Activated B cell treated with CpG ODN at 0.5 μM for 24 hours (primary cell): Measurements from ENCODE around the gene IMMT. TPM values are rescaled to one million over a fixed set of nuclear protein-coding genes. Genes with fewer than 3 reads are reported as not detected.
"Not testable (repeated sequence)": the region's sequence is repeated elsewhere in the genome, so short reads cannot be mapped to it uniquely, and the experiment has no call there.

Experiments
- ATAC-seq: fragments of 200-7000 bp; cut with Tn5 transposase; one replicate; pipeline ENCODE4 v1.10.0; 2021; ENCODE audit warnings: low read depth, mild to moderate bottlenecking, moderate library complexity
- CTCF ChIA-PET: fragments of 350-600 bp; sonication (Branson Sonifier 250); formaldehyde crosslinking; loops from one replicate; lab custom pipeline; 2021; ENCODE audit warnings: antibody characterized with exemption; lab: Charles Lee
- POLR2A ChIA-PET: fragments of 350-600 bp; sonication (Branson Sonifier 250); formaldehyde crosslinking; loops from one replicate; lab custom pipeline; 2021; ENCODE audit warnings: antibody characterized with exemption; lab: Charles Lee
- DNase-seq: peaks from one replicate; pipeline ENCODE4 v3.0.0; 2022
- H3K27ac Mint-ChIP-seq: one replicate; pipeline ENCODE4 v1.8.0; 2020; ENCODE audit warnings: mixed read lengths
- H3K27me3 Mint-ChIP-seq: one replicate; pipeline ENCODE4 v1.8.0; 2021; ENCODE audit warnings: mixed read lengths
- H3K36me3 Mint-ChIP-seq: one replicate; pipeline ENCODE4 v1.8.0; 2021; ENCODE audit warnings: low read depth, mixed read lengths
- H3K4me1 Mint-ChIP-seq: one replicate; pipeline ENCODE4 v1.8.0; 2021; ENCODE audit warnings: mixed read lengths
- H3K4me3 Mint-ChIP-seq: one replicate; pipeline ENCODE4 v1.8.0; 2020; ENCODE audit warnings: mild to moderate bottlenecking, mixed read lengths
- H3K9me3 Mint-ChIP-seq: one replicate; pipeline ENCODE4 v1.8.0; 2020; ENCODE audit warnings: mixed read lengths
- CTCF ChIP-seq: fragments of 200-600 bp; IDR thresholded peaks from one replicate; pipeline ENCODE4 v1.8.0; 2022; ENCODE audit warnings: antibody characterized with exemption, mild to moderate bottlenecking
- intact Hi-C: fragments of 100-400 bp; cut with micrococcal nuclease; formaldehyde crosslinking; loops from one replicate; pipeline ENCODE4 v1.15.1; 2024
- total RNA-seq: library from RNA; stranded (reverse); gene quantifications from 2 replicates; pipeline ENCODE4 v1.2.3, GENCODE V29; 2022

IMMT gene
- 90.3 and 93.0 TPM in 2 replicates for total RNA-seq

DNA sequence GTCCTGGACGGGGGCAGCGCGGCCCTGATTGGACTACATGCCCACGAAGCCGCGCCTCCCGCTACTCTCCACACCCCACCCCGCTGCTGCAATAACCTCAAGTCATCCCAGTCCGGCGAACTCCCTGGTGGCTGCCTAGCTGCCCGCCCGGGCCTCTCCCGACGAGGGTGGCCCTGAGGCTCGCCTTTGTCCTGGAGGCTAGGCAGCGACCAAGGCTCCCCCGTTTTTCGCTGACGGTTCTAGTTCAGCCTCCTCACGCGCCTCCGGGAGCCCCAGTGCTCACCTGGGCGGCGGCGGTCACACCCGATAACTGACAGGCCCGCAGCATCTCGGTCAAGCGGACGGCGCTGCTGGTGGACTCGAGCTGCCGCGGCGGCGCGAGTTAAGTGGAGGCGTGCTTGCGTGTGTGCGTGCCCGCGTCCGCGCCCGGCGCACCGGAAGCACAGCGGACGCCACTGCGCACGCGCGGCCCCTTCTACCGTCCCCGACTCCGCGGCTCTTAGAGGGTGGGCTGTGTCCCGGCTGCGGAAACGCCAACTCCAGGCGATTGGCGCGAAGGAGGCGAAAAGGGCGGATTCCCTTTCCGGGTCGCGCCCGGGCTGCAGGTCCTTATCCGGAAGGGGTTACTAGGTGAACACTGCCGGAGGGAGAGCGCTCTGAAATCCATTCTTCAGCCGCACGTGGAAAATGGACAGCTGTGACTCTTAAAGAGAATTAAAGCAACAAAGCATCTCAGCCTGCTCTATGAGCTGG is at the start of gene IMMT:
IMMT (minus strand) TSS at position 408 of the 753 bp plus-strand sequence; CDS start at position 328, 80 bp downstream.
- ChIA-PET CTCF (interaction anchor here (0.8 kb wide), 1 partner anchor 26 kb away, joined by 3 read pairs; no protein-coding TSS in a partner anchor), POLR2A (interaction anchor here (0.7 to 3.5 kb wide), 16 partner anchors 9 to 868 kb away, joined by 3 to 38 read pairs (median 6); partner anchors contain the start of genes KDM3A, POLR1A, PTCD3 and ST3GAL5)
- H3K4me3 Mint-ChIP-seq, result peak within 1 kb of the TSS; percentile 91
- H3K4me1 Mint-ChIP-seq, result peaks cover 59% of the 10 kb centered on the region
- H3K36me3 Mint-ChIP-seq, result peaks cover 24% of the 10 kb centered on the region
- H3K9me3 Mint-ChIP-seq, result no peaks in the 10 kb centered on the region
- peak within 1 kb of the TSS; percentile 90 for H3K27ac Mint-ChIP-seq
- H3K27me3 Mint-ChIP-seq, result no peaks in the 10 kb centered on the region
- intact Hi-C loops, result loop anchor here (1.0 to 10.0 kb wide), 9 partner anchors 44 to 868 kb away; partner anchors contain the start of genes C2orf68, CAPG, PTCD3 and SH2D6
- no peak for TF ChIP-seq CTCF
- ATAC-seq, result peak; percentile 91
- peak; percentile 86 for DNase-seq

DNA sequence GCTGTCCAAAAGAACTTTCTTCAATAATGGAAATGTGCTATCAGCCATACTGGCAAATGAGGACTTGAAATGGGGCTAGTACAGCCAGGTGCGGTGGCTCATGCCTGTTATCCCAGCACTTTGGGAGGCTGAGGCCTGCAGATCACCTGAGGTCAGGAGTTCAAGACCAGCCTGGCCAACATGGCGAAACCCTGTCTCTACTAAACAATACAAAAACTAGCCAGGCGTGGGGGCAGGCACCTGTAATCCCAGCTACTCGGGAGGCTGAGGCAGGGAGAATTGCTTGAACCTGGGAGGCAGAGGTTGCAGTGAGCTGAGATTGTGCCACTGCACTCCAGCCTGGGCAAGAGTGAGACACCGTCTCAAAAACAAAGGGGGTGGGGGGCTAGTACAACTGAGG is 49.5 kb upstream of the IMMT start:
- ChIA-PET POLR2A (interaction anchor here (1.4 kb wide), 1 partner anchor 19 kb away, joined by 8 read pairs; no protein-coding TSS in a partner anchor), CTCF (interaction anchor here (1.1 kb wide), 1 partner anchor 20 kb away, joined by 4 read pairs; no protein-coding TSS in a partner anchor)
- H3K9me3 Mint-ChIP-seq, DNase-seq, H3K27me3 Mint-ChIP-seq, H3K4me3 Mint-ChIP-seq, H3K27ac Mint-ChIP-seq, intact Hi-C loops, ATAC-seq, H3K36me3 Mint-ChIP-seq: not testable (repeated sequence)
- peaks cover 48% of the 10 kb centered on the region for H3K4me1 Mint-ChIP-seq

- ChIA-PET CTCF (interaction anchor here (1.1 kb wide), 1 partner anchor 19 kb away, joined by 4 read pairs; no protein-coding TSS in a partner anchor), POLR2A (interaction anchor here (0.7 to 1.4 kb wide), 4 partner anchors 16 to 197 kb away, joined by 3 to 8 read pairs (median 5); partner anchors contain the start of gene KDM3A)
- no peaks in the 10 kb centered on the region for H3K9me3 Mint-ChIP-seq
- peaks cover 53% of the 10 kb centered on the region for H3K4me1 Mint-ChIP-seq
- peak; percentile 71 for ATAC-seq
- H3K4me3 Mint-ChIP-seq, result peak overlapping the region; percentile 21
- H3K27me3 Mint-ChIP-seq, result no peaks in the 10 kb centered on the region
- no peak for TF ChIP-seq CTCF
- DNase-seq, result no peak
- intact Hi-C loops, result no loop called here
- peak overlapping the region; percentile 8 for H3K27ac Mint-ChIP-seq
- no peaks in the 10 kb centered on the region for H3K36me3 Mint-ChIP-seq
These were observed 48.9 kb upstream of the IMMT start for GRCh38 chr2:86243950-86244733.

GRCh38 chr2:86243272-86243671 is 48.0 kb upstream of the IMMT start:
- CTCF ChIA-PET, result no interaction called here
- no peak overlapping the region for H3K4me3 Mint-ChIP-seq
- no peak overlapping the region for H3K27ac Mint-ChIP-seq
- ATAC-seq (no peak), DNase-seq (no peak)
- intact Hi-C loops, result no loop called here
- no peaks in the 10 kb centered on the region for H3K27me3 Mint-ChIP-seq
- H3K9me3 Mint-ChIP-seq, result no peaks in the 10 kb centered on the region
- POLR2A ChIA-PET, result no interaction called here
- no peaks in the 10 kb centered on the region for H3K36me3 Mint-ChIP-seq
- TF ChIP-seq CTCF, result no peak
- peaks cover 61% of the 10 kb centered on the region for H3K4me1 Mint-ChIP-seq

DNA sequence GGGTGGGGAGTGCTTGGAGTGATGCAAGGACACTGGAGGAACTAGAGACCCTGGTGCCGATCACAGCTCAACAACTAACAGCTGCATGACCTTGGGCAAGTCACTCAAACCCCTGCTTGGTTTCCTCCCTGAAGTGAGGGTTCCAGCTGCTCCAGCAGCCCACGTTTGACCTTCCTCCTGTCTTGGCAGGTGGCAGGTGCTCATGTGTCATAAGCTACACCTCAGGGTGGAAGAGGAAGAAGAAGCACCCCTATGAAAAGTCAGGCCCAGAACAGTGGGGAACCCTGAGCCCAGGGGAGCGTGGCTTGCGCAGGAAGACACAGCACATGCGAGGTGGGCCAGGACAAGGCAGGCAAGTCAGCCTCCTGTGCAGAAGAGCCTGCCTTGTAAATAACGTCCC is 46.3 kb upstream of the IMMT start:
- no peaks in the 10 kb centered on the region for H3K9me3 Mint-ChIP-seq
- no peak overlapping the region for H3K4me3 Mint-ChIP-seq
- intact Hi-C loops, result no loop called here
- peaks cover 72% of the 10 kb centered on the region for H3K4me1 Mint-ChIP-seq
- no peak for DNase-seq
- ChIA-PET POLR2A (interaction anchor here (0.5 to 1.2 kb wide), 3 partner anchors 14 to 42 kb away, joined by 3 to 6 read pairs (median 3); partner anchors contain the start of gene MRPL35), CTCF (interaction anchor here (2.2 kb wide), 1 partner anchor 20 kb away, joined by 10 read pairs; no protein-coding TSS in a partner anchor)
- H3K36me3 Mint-ChIP-seq, result no peaks in the 10 kb centered on the region
- no peaks in the 10 kb centered on the region for H3K27me3 Mint-ChIP-seq
- no peak overlapping the region for H3K27ac Mint-ChIP-seq
- TF ChIP-seq CTCF, result no peak
- ATAC-seq, result no peak
